ENCODE measurements around the gene PLD3. TPM values are rescaled to one million over a fixed set of nuclear protein-coding genes. Genes with fewer than 3 reads are reported as not detected.

The PLD3 gene
- total RNA-seq, 2 donors from 2014 or later: 82.3 to 138 TPM

GRCh38 chr19:40337594-40337993 lies 10.9 kb upstream of the PLD3 start:
- H3K9ac ChIP-seq (ENCODE audit: low read depth in 2 of 2, low read length in 2 of 2): no peak overlapping the region
- no peak overlapping the region for H3K27ac ChIP-seq
- H3K36me3 ChIP-seq: no peaks in the 10 kb centered on the region
- intact Hi-C loops (cut with DNase I): no loop called here
- no peaks in the 10 kb centered on the region for H3K9me3 ChIP-seq
- H3K27me3 ChIP-seq: no peaks in the 10 kb centered on the region
- no peak overlapping the region for H3K4me3 ChIP-seq
- DNase-seq: no peak
- TF ChIP-seq, protein P1, sequence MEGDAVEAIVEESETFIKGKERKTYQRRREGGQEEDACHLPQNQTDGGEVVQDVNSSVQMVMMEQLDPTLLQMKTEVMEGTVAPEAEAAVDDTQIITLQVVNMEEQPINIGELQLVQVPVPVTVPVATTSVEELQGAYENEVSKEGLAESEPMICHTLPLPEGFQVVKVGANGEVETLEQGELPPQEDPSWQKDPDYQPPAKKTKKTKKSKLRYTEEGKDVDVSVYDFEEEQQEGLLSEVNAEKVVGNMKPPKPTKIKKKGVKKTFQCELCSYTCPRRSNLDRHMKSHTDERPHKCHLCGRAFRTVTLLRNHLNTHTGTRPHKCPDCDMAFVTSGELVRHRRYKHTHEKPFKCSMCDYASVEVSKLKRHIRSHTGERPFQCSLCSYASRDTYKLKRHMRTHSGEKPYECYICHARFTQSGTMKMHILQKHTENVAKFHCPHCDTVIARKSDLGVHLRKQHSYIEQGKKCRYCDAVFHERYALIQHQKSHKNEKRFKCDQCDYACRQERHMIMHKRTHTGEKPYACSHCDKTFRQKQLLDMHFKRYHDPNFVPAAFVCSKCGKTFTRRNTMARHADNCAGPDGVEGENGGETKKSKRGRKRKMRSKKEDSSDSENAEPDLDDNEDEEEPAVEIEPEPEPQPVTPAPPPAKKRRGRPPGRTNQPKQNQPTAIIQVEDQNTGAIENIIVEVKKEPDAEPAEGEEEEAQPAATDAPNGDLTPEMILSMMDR (IDR thresholded peaks at IDR 0.05): no peak
- no peaks in the 10 kb centered on the region for H3K4me1 ChIP-seq

GRCh38 chr19:40339018-40339728 lies 9.3 kb upstream of the PLD3 start:
- H3K36me3 ChIP-seq: no peaks in the 10 kb centered on the region
- intact Hi-C loops (cut with DNase I): no loop called here
- no peak for DNase-seq
- no peak overlapping the region for H3K27ac ChIP-seq
- no peak overlapping the region for H3K9ac ChIP-seq (ENCODE audit: low read depth in 2 of 2, low read length in 2 of 2)
- H3K4me1 ChIP-seq: no peaks in the 10 kb centered on the region
- no peaks in the 10 kb centered on the region for H3K9me3 ChIP-seq
- TF ChIP-seq, protein P1 (IDR thresholded peaks at IDR 0.05): no peak
- H3K4me3 ChIP-seq: no peak overlapping the region
- H3K27me3 ChIP-seq: no peaks in the 10 kb centered on the region

GRCh38 chr19:40341601-40342482 lies 6.7 kb upstream of the PLD3 start:
- H3K9me3 ChIP-seq: no peaks in the 10 kb centered on the region
- H3K4me1 ChIP-seq: no peaks in the 10 kb centered on the region
- no peaks in the 10 kb centered on the region for H3K36me3 ChIP-seq
- no peak overlapping the region for H3K9ac ChIP-seq (ENCODE audit: low read depth in 2 of 2, low read length in 2 of 2)
- H3K27ac ChIP-seq: no peak overlapping the region
- no peak overlapping the region for H3K4me3 ChIP-seq
- no peaks in the 10 kb centered on the region for H3K27me3 ChIP-seq
- no peak for DNase-seq
- intact Hi-C loops (cut with DNase I): no loop called here
- TF ChIP-seq, protein P1 (IDR thresholded peaks at IDR 0.05): no peak

GRCh38 chr19:40342644-40343311 lies 5.7 kb upstream of the PLD3 start:
- H3K36me3 ChIP-seq: no peaks in the 10 kb centered on the region
- H3K9ac ChIP-seq (ENCODE audit: low read depth in 2 of 2, low read length in 2 of 2): no peak overlapping the region
- intact Hi-C loops (cut with DNase I): no loop called here
- TF ChIP-seq, protein P1 (IDR thresholded peaks at IDR 0.05): no peak
- no peak overlapping the region for H3K4me3 ChIP-seq
- H3K27me3 ChIP-seq: no peaks in the 10 kb centered on the region
- no peaks in the 10 kb centered on the region for H3K4me1 ChIP-seq
- no peak for DNase-seq
- no peak overlapping the region for H3K27ac ChIP-seq
- no peaks in the 10 kb centered on the region for H3K9me3 ChIP-seq

DNA sequence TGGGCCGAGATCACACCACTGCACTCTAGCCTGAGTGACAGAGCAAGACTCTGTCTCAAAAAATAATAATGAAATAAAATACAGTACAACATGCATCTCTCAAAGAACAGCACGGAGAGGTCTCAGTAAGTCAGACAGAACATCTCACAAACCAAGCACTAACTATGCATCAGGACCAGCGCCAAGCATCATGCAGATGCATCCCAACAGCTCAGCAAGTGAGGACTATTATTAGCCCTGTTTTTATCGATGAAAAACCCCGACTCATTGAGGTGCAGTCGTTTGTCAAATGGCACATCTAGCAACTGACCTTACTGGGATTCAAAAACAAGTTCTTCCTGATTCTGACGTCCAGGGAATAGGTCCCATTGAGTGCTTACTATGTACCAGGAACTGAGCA lies 4.1 kb upstream of the PLD3 start:
- intact Hi-C loops (cut with DNase I): no loop called here
- H3K9me3 ChIP-seq: no peaks in the 10 kb centered on the region
- H3K27ac ChIP-seq: no peak overlapping the region

More for the DNA sequence above, 4.1 kb upstream of the PLD3 start:
- Histone ChIP-seq H3K27me3 (no peaks in the 10 kb centered on the region), H3K36me3 (no peaks in the 10 kb centered on the region), H3K4me3 (no peak overlapping the region), H3K9ac (ENCODE audit: low read depth in 2 of 2, low read length in 2 of 2) (no peak overlapping the region), H3K4me1 (peaks cover 2% of the 10 kb centered on the region)
- TF ChIP-seq, protein P1 (IDR thresholded peaks at IDR 0.05): no peak
- DNase-seq: no peak
